ENCODE measurements around the gene RIMS1. TPM values are rescaled to one million over a fixed set of nuclear protein-coding genes. Genes with fewer than 3 reads are reported as not detected.

RIMS1 gene
- total RNA-seq = under 1 TPM; 0.09 to 0.17 TPM
- polyA plus RNA-seq = not detected

DNA sequence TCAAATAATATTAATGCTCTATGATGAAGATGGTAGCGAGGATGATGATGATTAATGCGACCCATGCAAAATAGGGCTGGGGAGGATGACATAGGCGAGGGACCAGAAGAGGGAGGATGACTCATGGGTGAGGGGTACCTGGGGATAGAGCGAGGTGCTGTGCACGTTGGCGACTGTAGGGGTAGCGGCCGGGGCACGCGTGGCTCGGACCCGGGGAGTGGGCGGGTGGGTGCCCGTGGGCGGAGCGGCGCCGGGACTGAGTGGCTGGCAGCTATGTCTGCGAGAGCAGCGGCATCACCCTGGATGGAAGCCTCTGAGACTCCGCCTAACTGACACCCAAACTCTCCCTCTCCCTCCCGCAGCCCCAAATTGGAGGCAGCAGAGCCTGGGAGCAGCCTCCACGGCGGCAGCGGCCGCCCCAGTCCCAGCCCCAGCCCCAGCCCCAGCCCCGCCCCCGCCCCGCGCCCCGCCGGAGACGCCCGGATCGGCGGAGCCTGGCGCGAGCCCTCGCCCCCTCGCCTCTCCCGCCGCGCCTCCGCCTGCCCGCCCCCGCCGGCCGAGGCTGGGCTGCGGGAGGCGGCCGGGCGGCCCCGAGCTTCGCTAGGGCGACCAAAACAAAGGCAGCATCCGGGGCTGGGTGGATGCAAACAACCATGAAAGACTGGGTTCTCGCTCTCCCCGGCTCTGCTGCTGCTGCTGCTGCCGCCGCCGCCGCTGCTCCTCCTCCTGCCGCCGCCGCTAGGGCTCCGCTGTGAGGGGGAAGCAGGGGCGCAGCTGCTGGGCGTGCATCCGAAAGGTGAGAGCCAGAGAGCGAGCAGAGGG, at the start of gene RIMS1:
Gene RIMS1 (plus strand): TSS at position 367 of the 822 bp plus-strand sequence. CDS start 474 bp downstream, outside the sequence.
- WGBS = 3% methylated on average over 70 of the region's 70 CpGs
- H3K9me3 ChIP-seq (ENCODE audit: control insufficient read depth in 4 of 4, low read length in 3 of 4) = peaks cover 0 to 2% (median 0%) of the 10 kb centered on the region in 4 donors
- TF ChIP-seq FOXA1 (IDR thresholded peaks at IDR 0.05) = no peak
- no peak for TF ChIP-seq RXRA (IDR thresholded peaks at IDR 0.05)
- TF ChIP-seq JUND (IDR thresholded peaks at IDR 0.05) = no peak
- no peak for TF ChIP-seq HNF4A (conservative IDR thresholded peaks at IDR 0.05)
- TF ChIP-seq MAX (IDR thresholded peaks at IDR 0.05) = no peak
- TF ChIP-seq GABPA (IDR thresholded peaks at IDR 0.05 in 1 of 2, conservative IDR thresholded peaks at IDR 0.05 in 1 of 2) = no peak
- no peak for TF ChIP-seq ZBTB33 (IDR thresholded peaks at IDR 0.05)
- no peak for TF ChIP-seq HNF4G (IDR thresholded peaks at IDR 0.05)
- TF ChIP-seq RAD21 (IDR thresholded peaks at IDR 0.05) = no peak
- TF ChIP-seq TAF1 (conservative IDR thresholded peaks at IDR 0.05) = no peak
- H3K36me3 ChIP-seq (ENCODE audit: control insufficient read depth in 4 of 4, insufficient read depth in 3 of 4, low read depth in 1 of 4, low read length in 3 of 4) = no peaks in the 10 kb centered on the region
- H3K4me3 ChIP-seq (ENCODE audit: low read depth in 1 of 3, low read length in 3 of 3) = peak within 1 kb of the TSS in 1 of 3 donors; percentile 41
- peaks cover 2 to 10% (median 2%) of the 10 kb centered on the region in 4 donors for H3K27me3 ChIP-seq (ENCODE audit: control insufficient read depth in 4 of 4, insufficient read depth in 4 of 4, low read length in 3 of 4)
- no peak for DNase-seq (ENCODE audit: low spot score)
- H3K9ac ChIP-seq (ENCODE audit: low read depth in 1 of 2, low read length in 2 of 2) = no peak within 1 kb of the TSS
- no peak within 1 kb of the TSS for H3K27ac ChIP-seq (ENCODE audit: low read depth in 1 of 2, low read length in 2 of 2)
- peaks cover 0 to 5% (median 3%) of the 10 kb centered on the region in 4 donors for H3K4me1 ChIP-seq (ENCODE audit: control insufficient read depth in 4 of 4, insufficient read depth in 4 of 4, low read length in 3 of 4)

GRCh38 chr6:71851214-71851613, 35.1 kb upstream of the RIMS1 start:
- 65% methylated on average over 1 of the region's 1 CpG for whole genome bisulfite sequencing

More at GRCh38 chr6:71851214-71851613, 35.1 kb upstream of the RIMS1 start:
- no peak for DNase-seq (ENCODE audit: low spot score)
- H3K36me3 ChIP-seq (ENCODE audit: control insufficient read depth in 4 of 4, insufficient read depth in 3 of 4, low read depth in 1 of 4, low read length in 3 of 4) = no peaks in the 10 kb centered on the region
- no peak overlapping the region for H3K9ac ChIP-seq (ENCODE audit: low read depth in 1 of 2, low read length in 2 of 2)
- H3K4me1 ChIP-seq (ENCODE audit: control insufficient read depth in 4 of 4, insufficient read depth in 4 of 4, low read length in 3 of 4) = no peaks in the 10 kb centered on the region
- H3K9me3 ChIP-seq (ENCODE audit: control insufficient read depth in 4 of 4, low read length in 3 of 4) = peaks cover 0 to 2% (median 0%) of the 10 kb centered on the region in 4 donors
- H3K4me3 ChIP-seq (ENCODE audit: low read depth in 1 of 3, low read length in 3 of 3) = no peak overlapping the region
- H3K27me3 ChIP-seq (ENCODE audit: control insufficient read depth in 4 of 4, insufficient read depth in 4 of 4, low read length in 3 of 4) = no peaks in the 10 kb centered on the region
- no peak overlapping the region for H3K27ac ChIP-seq (ENCODE audit: low read depth in 1 of 2, low read length in 2 of 2)
- no peak for TF ChIP-seq RAD21 (IDR thresholded peaks at IDR 0.05)
- TF ChIP-seq, protein P1, sequence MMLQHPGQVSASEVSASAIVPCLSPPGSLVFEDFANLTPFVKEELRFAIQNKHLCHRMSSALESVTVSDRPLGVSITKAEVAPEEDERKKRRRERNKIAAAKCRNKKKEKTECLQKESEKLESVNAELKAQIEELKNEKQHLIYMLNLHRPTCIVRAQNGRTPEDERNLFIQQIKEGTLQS (IDR thresholded peaks at IDR 0.05) = no peak
- no peak for TF ChIP-seq TAF1 (conservative IDR thresholded peaks at IDR 0.05)
- no peak for TF ChIP-seq MAX (IDR thresholded peaks at IDR 0.05)
- no peak for TF ChIP-seq GABPA (IDR thresholded peaks at IDR 0.05 in 1 of 2, conservative IDR thresholded peaks at IDR 0.05 in 1 of 2)
- no peak for TF ChIP-seq ZBTB33 (IDR thresholded peaks at IDR 0.05)
- no peak for TF ChIP-seq SP1 (IDR thresholded peaks at IDR 0.05)
- no peak for TF ChIP-seq CTCF (IDR thresholded peaks at IDR 0.05; ENCODE audit: low read depth, low read length, missing input control)
- no peak for TF ChIP-seq YY1 (IDR thresholded peaks at IDR 0.05)
- TF ChIP-seq HNF4A (conservative IDR thresholded peaks at IDR 0.05) = no peak
- no peak for TF ChIP-seq FOXA2 (IDR thresholded peaks at IDR 0.05)
- TF ChIP-seq NR2F2 (IDR thresholded peaks at IDR 0.05) = no peak
- TF ChIP-seq RXRA (IDR thresholded peaks at IDR 0.05) = no peak
- no peak for TF ChIP-seq EGR1 (IDR thresholded peaks at IDR 0.05; ENCODE audit: low read depth in 2 of 2)
- no peak for TF ChIP-seq HNF4G (IDR thresholded peaks at IDR 0.05)
- no peak for TF ChIP-seq JUND (IDR thresholded peaks at IDR 0.05)
- no peak for TF ChIP-seq FOXA1 (IDR thresholded peaks at IDR 0.05)

Measured in liver (tissue), 9 donors.